Stromal cell of bone marrow (primary cell): ENCODE data around the gene ZFC3H1.

Source experiments
- DNase-seq: peaks from one replicate; pipeline ENCODE4 v3.0.0-alpha.2; 2012; ENCODE audit warnings: low read depth

ZFC3H1 gene

DNA sequence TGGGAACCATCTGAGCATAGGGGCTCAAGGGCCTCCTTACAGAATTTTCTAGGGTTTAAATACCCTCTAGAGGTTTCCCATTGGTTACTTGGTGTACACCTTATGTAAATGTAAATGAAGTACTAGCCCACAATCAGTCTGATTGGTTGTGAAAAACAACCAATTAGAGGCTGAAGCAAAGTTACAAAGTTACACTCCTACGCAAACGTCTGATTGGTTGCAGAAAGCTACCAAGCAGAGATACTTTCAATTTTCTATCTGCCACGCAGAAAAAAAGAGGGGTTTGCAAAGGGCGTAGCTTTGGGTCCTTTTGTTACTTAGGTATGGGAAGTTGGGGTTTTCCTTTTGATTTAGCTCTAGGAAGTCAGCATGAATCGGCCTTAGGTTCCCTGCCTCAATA is 20.4 kb upstream of the ZFC3H1 start:
- peak; percentile 13 for DNase-seq

DNA sequence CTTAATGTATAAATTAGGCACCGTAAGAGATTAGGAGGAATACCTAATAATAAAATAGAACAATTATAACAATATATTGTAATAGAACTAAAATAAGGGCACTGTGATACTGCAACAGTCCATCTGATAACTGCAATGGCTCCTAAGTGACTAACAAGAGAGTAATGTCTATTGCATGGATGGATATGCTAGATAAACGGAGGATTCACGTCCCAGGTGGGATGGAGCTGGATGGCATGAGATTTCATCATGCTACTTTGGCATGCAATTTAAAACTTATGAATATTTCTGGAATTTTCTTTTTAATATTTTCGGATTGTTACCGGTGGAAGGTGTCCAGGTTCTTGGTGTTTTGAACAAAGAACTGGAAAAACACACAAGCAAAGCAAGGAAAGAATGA is 20.0 kb upstream of the ZFC3H1 start:
- DNase-seq, result no peak

DNA sequence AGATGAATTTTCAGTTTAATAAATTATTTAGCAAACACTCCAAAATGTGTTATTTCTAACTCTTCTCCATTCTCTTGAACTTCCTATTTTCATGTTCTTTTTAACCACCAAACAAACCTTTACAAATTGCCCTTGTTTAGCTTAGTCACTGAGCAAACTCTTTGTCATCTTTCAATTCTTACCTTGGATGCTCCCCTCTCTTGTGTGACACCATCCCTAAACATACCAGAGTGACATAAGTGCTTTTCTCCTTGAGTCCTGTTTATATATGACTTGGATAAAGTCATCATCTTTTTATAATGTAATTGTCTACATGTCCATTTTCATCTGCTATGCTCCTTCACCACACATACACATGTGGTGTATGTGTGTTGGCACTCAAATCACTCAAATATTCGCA is 18.8 kb upstream of the ZFC3H1 start:
- no peak for DNase-seq

GRCh38 chr12:71671816-71672215 is 8.2 kb upstream of the ZFC3H1 start:
- DNase-seq, result no peak

DNA sequence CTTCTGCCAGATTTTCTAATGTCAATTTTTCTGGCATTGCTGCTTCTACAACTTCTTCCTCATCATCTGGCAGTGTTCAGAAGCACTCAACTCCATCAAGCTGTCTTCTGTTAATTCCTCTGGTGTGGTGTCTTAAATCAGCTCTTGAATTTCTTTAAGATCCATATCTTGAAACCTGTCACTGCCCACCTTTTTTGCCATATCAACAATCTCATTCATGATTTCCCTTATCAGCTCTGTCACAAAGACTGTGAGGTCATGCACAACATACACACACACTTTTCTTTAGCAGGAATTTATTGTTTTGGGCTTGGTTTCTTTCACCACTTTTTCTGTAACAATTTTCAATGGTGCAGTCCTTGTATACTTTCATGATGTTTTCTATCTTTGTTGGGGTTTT is 7.7 kb upstream of the ZFC3H1 start:
- DNase-seq, result no peak

GRCh38 chr12:71666259-71666658 is 2.6 kb upstream of the ZFC3H1 start:
- DNase-seq, result no peak

DNA sequence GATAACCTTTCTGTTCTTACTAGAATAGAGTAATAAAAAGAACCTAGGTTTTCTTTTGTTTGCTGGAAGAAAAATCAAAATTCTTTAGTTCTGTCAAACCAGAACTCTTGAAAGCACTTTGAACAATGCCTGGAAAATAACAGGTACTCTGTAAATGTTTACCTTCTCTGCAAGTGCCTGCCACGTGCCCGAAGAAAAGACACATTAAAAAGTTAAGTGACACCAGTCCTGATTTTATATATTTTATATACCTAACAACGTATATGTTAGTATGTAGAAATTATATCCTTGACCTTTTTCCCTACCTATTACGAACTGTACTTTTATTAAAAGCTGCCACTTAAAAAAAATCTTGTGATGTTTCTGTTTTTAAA is 1.4 kb upstream of the ZFC3H1 start:
- DNase-seq, result no peak

DNA sequence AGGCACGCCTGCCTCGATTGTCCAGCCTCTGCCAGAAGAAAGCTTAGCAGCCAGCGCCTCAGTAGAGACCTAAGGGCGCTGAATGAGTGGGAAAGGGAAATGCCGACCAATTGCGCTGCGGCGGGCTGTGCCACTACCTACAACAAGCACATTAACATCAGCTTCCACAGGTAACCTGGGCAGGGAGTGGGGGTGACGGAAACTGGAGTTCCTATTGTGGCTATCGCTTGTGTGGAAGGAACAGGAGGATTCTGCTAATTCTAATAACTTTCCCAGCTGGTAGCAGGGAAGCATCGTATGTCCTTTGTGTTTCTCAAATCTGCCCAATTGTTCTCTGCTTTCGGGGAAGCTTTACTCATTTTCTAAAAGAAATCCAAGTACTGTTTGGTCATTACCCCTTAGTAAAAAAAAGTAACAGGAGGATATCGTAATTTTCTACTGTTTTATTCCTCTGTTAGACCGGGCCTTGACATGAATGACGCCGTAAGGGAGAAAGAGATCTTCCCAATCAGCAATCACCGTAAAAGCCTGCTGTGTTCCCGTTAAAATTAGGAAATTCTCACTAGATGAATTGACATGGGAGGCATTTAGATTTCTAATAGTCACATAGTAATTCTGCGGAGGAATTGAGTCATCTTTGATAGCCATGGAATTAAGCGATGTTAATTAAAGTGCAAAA is 902 bp upstream of the ZFC3H1 start:
- no peak for DNase-seq

DNA sequence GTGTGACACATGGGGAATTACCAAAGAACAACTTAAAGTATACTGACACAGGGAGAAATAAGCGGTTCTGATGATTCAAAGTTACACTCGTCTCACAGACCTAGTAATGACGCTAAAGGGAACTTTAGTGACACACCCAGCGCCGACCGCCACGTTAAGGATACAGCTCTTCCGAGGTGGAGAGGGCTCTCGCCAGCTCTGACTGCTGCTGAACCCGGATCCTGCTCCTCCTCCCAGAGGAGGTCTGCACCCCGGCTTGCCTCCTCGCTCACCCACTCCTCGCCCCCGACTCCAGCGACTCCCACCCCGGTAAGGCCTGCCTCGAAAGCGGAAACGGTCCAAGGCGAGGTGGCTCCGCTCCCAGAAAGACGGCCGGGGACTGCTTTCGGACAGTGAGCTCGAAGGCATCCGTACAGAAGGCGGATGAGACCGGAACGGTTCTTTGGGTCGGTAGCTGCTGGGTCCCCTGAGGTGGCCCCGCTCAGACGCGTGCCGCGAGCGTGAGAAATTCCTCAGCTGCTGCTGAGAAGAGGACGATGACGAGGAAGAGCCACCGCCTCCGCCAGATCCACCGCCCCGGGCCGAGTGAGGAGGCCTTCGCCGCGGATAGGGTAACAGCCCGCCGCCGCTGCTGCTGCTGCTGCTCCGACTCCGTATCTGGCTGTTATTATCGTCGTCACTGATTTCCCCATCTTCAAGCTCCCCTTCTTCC is 643 bp downstream of the ZFC3H1 start:
- peak; percentile 52 for DNase-seq

DNA sequence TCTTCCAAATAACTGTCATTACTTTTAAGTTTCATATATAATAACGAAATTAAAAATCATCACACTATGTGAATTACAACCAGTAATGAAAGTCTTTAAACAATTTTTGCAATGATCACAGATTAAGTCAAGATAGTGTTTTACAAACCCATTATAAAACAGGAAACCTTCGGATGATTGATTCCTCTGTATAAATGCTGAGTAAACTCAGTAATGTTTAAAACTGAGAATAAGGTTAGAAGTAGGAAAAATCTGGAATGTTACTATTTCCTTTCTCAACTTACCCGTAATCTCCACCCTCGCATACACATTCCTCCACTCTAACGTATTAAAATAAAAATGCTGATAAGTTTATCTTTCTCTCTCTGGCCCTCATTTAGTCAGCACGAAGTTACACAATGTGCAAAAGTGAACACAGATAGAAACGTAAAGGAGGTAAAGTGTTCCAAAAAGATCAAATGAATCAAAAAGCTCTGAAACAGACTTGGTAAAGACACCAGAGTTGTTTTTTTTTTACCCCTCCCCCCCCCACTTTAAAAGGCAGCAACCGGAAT is 1.6 kb downstream of the ZFC3H1 start:
- peak; percentile 2 for DNase-seq

- no peak for DNase-seq
These were observed 6.9 kb downstream of the ZFC3H1 start for GRCh38 chr12:71656740-71657139.

DNA sequence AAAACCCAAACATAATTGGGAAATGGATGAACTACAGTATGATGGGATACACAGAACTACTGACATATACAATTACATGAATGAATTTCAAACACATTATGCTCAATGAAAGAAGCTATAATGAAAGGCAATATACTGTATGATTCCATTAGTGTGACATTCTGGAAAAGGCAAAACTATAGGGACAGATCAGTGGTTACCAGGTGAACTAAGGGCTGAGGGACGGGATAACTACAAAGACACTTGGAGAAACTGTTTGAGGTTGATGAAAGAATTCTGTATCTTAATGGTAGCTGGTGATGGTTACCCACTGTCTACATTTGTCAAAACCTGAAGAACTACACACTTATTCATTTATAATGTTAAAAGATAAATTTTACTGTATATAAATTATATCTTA is 7.7 kb downstream of the ZFC3H1 start:
- no peak for DNase-seq

GRCh38 chr12:71655495-71655894 is 8.2 kb downstream of the ZFC3H1 start:
- DNase-seq, result no peak

DNA sequence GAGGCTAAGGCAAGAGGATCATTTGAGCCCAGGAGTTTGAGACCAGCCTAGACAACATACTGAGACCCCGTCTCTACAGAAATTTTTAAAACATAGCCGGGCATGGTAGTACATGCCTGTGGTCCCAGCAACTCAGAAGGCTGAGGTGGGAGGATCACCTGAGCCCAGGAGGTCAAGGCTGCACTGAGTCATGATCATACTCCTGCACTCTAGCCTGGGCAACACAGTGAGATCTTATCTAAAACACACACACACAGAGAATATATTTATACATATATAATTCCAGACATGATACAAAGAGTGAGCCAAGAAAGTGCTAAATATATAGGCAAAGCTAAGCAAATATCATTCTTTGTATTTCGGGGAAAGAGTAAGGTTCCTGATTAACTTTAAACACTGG is 9.4 kb downstream of the ZFC3H1 start:
- no peak for DNase-seq

DNA sequence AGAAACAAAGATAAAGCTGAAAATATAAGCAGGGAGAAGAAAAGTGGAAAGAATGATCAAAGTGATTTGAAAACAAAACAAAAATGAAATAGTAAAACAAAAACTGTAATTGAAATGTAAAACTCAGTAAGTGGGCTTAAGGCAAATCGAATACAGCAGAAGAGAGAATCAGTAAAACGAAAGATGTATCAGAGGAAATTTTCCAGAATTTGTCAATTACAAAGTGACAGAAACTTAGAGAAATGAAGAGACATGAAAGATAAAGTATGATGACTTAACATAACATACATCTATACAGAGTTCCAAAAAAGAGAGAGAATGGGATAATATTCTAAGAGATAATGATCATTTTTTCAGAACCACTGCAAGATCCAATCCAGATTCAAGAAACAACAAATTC is 10.5 kb downstream of the ZFC3H1 start:
- DNase-seq, result no peak

DNA sequence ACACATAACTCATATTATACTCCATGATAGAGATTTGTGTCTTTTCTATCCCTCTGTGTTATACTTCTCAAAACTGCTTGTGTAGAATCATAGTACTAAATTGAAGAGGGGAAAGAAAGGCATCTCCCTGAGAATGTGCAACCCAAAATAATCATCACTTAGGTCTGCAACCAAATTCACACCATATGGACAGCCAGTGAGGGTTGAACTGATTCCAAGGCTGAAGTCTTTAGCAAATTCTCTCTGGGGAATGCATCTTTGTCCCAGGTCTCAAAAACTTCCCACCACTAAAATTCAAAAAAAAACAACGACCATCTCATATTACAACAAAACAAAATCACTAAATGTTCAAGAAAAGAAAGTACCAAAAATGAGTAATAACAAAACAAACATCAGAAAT is 11.0 kb downstream of the ZFC3H1 start:
- no peak for DNase-seq

DNA sequence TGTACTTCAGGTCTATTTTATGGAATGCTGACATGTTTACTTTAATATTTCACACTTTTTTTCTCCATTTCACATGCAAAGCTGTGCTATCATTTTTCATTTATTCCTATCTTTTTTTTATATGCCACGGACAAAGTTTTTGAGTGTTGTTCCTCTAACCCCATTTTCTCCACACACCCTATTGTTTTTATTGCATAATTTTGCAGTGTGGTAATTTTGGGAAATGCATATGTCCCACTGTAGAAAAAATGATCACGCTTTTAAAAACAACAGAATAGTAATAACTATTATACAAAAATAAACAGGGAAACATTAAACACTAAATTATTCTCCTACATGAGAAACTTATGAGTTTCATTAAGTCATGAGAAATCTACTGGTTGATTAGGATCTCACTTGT is 14.2 kb downstream of the ZFC3H1 start:
- no peak for DNase-seq

GRCh38 chr12:71648537-71648936 is 15.1 kb downstream of the ZFC3H1 start:
- no peak for DNase-seq

GRCh38 chr12:71646512-71646911 is 17.1 kb downstream of the ZFC3H1 start:
- no peak for DNase-seq

DNA sequence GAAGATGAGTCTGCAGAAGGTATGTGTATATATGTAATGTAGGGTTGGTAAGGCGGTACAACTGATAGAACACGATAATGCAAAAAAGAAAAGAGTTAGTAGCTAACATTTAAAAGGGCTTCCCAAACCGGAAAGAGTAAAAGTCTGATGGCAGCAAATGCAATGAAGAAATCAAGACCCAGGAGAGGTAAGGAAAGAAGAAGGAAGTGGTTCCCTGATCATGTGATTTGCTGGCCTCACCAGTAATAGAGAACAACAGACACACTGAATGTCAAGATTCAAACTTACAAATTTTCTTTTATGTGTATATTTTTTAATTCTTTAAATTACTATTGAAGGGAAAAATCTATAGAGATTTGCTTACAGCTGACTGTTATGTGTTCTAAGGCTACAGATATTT is 18.4 kb downstream of the ZFC3H1 start:
- no peak for DNase-seq

DNA sequence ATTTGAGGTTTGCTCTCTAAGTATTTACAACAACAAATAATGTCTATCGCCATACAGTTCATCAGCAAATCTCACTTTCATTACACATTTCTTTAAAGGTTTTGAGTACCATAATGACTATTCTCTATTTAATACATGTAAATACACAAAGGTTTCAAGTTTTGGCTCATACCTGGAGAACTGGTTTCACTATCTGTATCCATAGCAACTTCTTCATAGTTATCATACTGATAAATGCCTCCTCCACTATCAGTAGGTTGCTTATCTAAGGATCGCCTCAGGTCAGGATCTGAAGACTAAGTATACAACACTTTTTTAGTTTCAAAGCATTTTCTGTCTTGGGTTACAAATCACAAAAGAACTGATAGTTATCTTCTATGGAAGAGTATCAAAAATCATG is 21.4 kb downstream of the ZFC3H1 start:
- no peak for DNase-seq

DNA sequence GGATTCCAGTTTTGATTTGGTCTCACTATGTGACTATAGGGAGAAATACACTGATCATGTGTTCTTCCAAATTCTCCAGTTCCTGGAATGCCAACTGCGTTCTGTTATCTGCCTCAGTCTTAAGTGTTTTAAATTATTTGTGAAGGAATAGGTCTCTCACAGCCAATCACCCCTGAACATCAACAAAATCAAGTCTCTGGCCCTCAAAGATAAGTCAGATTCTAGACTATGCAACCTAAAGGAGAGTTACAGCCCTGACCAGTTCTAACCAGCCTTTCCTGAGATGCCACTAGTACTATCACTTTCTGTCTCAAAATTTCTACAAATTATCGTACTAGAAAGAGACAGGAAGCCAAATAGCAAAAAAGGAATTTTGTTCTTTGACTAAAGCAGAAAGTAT is 22.3 kb downstream of the ZFC3H1 start:
- DNase-seq, result no peak

DNA sequence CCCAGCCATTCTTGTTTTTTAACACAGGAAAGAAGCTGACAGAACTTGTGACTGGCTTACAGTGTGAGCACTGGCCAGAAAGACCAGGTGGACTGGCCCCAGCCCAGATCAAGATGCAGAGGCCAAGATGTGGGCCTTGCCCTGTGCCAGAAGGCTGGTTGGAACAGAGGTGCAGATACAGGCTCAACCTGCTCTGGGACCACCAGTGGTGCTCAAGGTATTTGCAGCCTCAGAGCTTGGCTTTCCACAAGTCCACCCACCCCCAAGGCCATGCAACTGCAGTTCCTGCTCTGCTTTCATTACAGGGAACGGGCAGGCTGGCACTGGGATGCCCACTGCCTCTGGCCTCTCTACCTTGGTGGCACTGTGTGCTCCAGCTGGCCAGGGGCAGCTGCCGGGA is 23.3 kb downstream of the ZFC3H1 start:
- DNase-seq, result no peak

DNA sequence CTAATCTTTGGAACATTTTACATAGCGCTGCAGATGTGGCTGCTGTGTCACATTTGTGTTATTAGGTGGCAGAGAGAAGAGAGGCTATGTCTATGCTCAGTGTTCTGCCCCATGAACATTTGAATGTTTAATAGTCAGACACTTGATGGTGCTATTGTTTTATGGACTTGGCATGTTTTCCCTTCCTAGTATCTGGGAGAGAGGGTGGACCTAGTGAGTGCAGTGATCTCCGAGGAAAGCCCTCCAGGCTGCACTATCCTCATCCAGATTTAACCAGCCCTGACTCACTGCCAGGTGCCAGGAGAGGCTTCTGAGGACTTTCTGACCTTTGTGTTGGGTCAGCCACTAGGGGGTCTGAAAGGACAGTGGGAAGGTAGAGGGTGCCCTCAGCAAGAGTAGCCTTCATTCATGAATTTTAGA is 24.3 kb downstream of the ZFC3H1 start:
- no peak for DNase-seq
